ENCODE measurements around the gene GRM8. TPM values are rescaled to one million over a fixed set of nuclear protein-coding genes. Genes with fewer than 3 reads are reported as not detected.

The GRM8 gene
- total RNA-seq, 1 experiment from 2014 or later: 0.80 TPM

DNA sequence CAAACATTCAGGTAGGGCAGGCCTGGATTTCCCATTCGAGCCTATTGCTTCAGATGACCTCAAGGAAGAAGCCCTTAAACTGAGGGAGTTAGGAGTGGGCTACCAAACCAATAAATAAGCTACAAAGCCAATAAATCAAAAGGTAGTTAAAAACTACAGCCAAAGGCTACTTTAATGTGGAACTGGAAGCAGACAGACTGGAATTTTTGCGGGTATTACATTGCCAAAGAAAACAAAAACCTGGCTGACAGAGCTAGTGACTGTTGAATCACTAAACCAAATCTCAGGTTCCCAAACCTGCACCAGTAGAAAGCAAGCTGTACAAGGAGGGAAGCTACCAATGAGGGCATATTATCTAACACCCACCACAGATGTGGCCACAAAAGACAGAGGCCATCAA lies 315.6 kb downstream of the GRM8 start:
- ChIA-PET POLR2A (ENCODE audit: low non-redundant PET) (no interaction called here), CTCF (no interaction called here)
- H3K4me1 ChIP-seq (ENCODE audit: insufficient read depth, low read length, poor library complexity, severe bottlenecking): no peaks in the 10 kb centered on the region
- BruUV-seq (replicated peaks): no TSS peak
- no peak for DNase-seq (ENCODE audit: low spot score)
- no peak overlapping the region for H3K4me3 ChIP-seq (ENCODE audit: low read depth, low read length, poor library complexity, severe bottlenecking)
- H3K36me3 ChIP-seq (ENCODE audit: insufficient read depth, low read length, poor library complexity, severe bottlenecking): no peaks in the 10 kb centered on the region
- intact Hi-C loops (cut with micrococcal nuclease; ENCODE audit: unreplicated experiment): no loop called here
- H3K9me3 ChIP-seq (ENCODE audit: low read depth, low read length, poor library complexity, severe bottlenecking): no peaks in the 10 kb centered on the region
- H3K27ac ChIP-seq (ENCODE audit: low read depth, low read length, poor library complexity, severe bottlenecking): no peak overlapping the region
- H3K27me3 ChIP-seq (replicated peaks; ENCODE audit: insufficient read depth, low read depth, low read length, poor library complexity): no peaks in the 10 kb centered on the region
- no peak for TF ChIP-seq EZH2 (IDR thresholded peaks at IDR 0.05; ENCODE audit: borderline replicate concordance, low read depth, low read length, poor library complexity, severe bottlenecking)
- TF ChIP-seq, protein P1, sequence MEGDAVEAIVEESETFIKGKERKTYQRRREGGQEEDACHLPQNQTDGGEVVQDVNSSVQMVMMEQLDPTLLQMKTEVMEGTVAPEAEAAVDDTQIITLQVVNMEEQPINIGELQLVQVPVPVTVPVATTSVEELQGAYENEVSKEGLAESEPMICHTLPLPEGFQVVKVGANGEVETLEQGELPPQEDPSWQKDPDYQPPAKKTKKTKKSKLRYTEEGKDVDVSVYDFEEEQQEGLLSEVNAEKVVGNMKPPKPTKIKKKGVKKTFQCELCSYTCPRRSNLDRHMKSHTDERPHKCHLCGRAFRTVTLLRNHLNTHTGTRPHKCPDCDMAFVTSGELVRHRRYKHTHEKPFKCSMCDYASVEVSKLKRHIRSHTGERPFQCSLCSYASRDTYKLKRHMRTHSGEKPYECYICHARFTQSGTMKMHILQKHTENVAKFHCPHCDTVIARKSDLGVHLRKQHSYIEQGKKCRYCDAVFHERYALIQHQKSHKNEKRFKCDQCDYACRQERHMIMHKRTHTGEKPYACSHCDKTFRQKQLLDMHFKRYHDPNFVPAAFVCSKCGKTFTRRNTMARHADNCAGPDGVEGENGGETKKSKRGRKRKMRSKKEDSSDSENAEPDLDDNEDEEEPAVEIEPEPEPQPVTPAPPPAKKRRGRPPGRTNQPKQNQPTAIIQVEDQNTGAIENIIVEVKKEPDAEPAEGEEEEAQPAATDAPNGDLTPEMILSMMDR (conservative IDR thresholded peaks at IDR 0.05; ENCODE audit: low read depth, low read length): no peak

GRCh38 chr7:126931581-126931980 lies 321.2 kb downstream of the GRM8 start:
- Histone ChIP-seq H3K4me1 (ENCODE audit: insufficient read depth, low read length, poor library complexity, severe bottlenecking) (no peaks in the 10 kb centered on the region), H3K27me3 (replicated peaks; ENCODE audit: insufficient read depth, low read depth, low read length, poor library complexity) (no peaks in the 10 kb centered on the region), H3K9me3 (ENCODE audit: low read depth, low read length, poor library complexity, severe bottlenecking) (no peaks in the 10 kb centered on the region), H3K36me3 (ENCODE audit: insufficient read depth, low read length, poor library complexity, severe bottlenecking) (no peaks in the 10 kb centered on the region), H3K27ac (ENCODE audit: low read depth, low read length, poor library complexity, severe bottlenecking) (no peak overlapping the region), H3K4me3 (ENCODE audit: low read depth, low read length, poor library complexity, severe bottlenecking) (no peak overlapping the region)
- BruUV-seq (replicated peaks): no TSS peak
- TF ChIP-seq, protein P1 (conservative IDR thresholded peaks at IDR 0.05; ENCODE audit: low read depth, low read length): no peak
- no peak for TF ChIP-seq EZH2 (IDR thresholded peaks at IDR 0.05; ENCODE audit: borderline replicate concordance, low read depth, low read length, poor library complexity, severe bottlenecking)
- POLR2A ChIA-PET (ENCODE audit: low non-redundant PET): no interaction called here
- no peak for DNase-seq (ENCODE audit: low spot score)
- CTCF ChIA-PET: no interaction called here
- intact Hi-C loops (cut with micrococcal nuclease; ENCODE audit: unreplicated experiment): no loop called here

GRCh38 chr7:126930166-126930565 lies 322.6 kb downstream of the GRM8 start:
- H3K27me3 ChIP-seq (replicated peaks; ENCODE audit: insufficient read depth, low read depth, low read length, poor library complexity): no peaks in the 10 kb centered on the region
- ChIA-PET CTCF (no interaction called here), POLR2A (ENCODE audit: low non-redundant PET) (no interaction called here)
- no peak overlapping the region for H3K4me3 ChIP-seq (ENCODE audit: low read depth, low read length, poor library complexity, severe bottlenecking)
- intact Hi-C loops (cut with micrococcal nuclease; ENCODE audit: unreplicated experiment): no loop called here
- no peaks in the 10 kb centered on the region for H3K4me1 ChIP-seq (ENCODE audit: insufficient read depth, low read length, poor library complexity, severe bottlenecking)
- H3K36me3 ChIP-seq (ENCODE audit: insufficient read depth, low read length, poor library complexity, severe bottlenecking): no peaks in the 10 kb centered on the region
- no peak overlapping the region for H3K27ac ChIP-seq (ENCODE audit: low read depth, low read length, poor library complexity, severe bottlenecking)
- TF ChIP-seq EZH2 (IDR thresholded peaks at IDR 0.05; ENCODE audit: borderline replicate concordance, low read depth, low read length, poor library complexity, severe bottlenecking): no peak
- TF ChIP-seq, protein P1 (conservative IDR thresholded peaks at IDR 0.05; ENCODE audit: low read depth, low read length): no peak
- H3K9me3 ChIP-seq (ENCODE audit: low read depth, low read length, poor library complexity, severe bottlenecking): no peaks in the 10 kb centered on the region
- BruUV-seq (replicated peaks): no TSS peak
- DNase-seq (ENCODE audit: low spot score): no peak
